HepG2 (cell line): ENCODE measurements around the gene PSEN2. TPM values are rescaled to one million over a fixed set of nuclear protein-coding genes. Genes with fewer than 3 reads are reported as not detected.

Experiments
- CENPT ChIP-seq: sonication (generic); formaldehyde crosslinking; IDR thresholded peaks from 2 replicates; pipeline ENCODE4 v1.8.0; 2022; ENCODE audit warnings: low read depth, mild to moderate bottlenecking, moderate library complexity, missing genetic modification reagents
- HDAC6 ChIP-seq: fragments of 200-600 bp; sonication (generic); IDR thresholded peaks from 2 replicates; pipeline ENCODE4 v1.7.0; 2017; ENCODE audit warnings: mild to moderate bottlenecking, antibody characterized with exemption, low read length, low read depth
- KLF12 ChIP-seq: sonication (generic); formaldehyde crosslinking; IDR thresholded peaks from 2 replicates; pipeline ENCODE4 v1.4.0; 2020; ENCODE audit warnings: missing genetic modification reagents, borderline replicate concordance
- RBM22 ChIP-seq: fragments of 200-400 bp; formaldehyde crosslinking; optimal IDR thresholded peaks from 2 replicates; pipeline ENCODE3; 2017; ENCODE audit warnings: mild to moderate bottlenecking, low read length, moderate library complexity
- RCOR2 ChIP-seq: IDR thresholded peaks from 2 replicates; pipeline ENCODE4 v1.6.1; 2016; ENCODE audit warnings: missing biosample characterization, missing genetic modification reagents
- RORA ChIP-seq: sonication (generic); formaldehyde crosslinking; IDR thresholded peaks from 2 replicates; pipeline ENCODE4 v1.5.0; 2020; ENCODE audit warnings: mild to moderate bottlenecking, missing genetic modification reagents, moderate library complexity
- SMARCC2 ChIP-seq: fragments of 450-650 bp; IDR thresholded peaks from 2 replicates; pipeline ENCODE4 v1.6.1; 2017; ENCODE audit warnings: antibody characterized with exemption, mild to moderate bottlenecking
- STAG1 ChIP-seq: sonication (generic); formaldehyde crosslinking; IDR thresholded peaks from 2 replicates; pipeline ENCODE4 v1.4.0; 2020; ENCODE audit warnings: missing genetic modification reagents
- TSC22D2 ChIP-seq: sonication (generic); formaldehyde crosslinking; IDR thresholded peaks from 2 replicates; pipeline ENCODE4 v1.5.1; 2020; ENCODE audit warnings: missing genetic modification reagents, mild to moderate bottlenecking, borderline replicate concordance
- YEATS4 ChIP-seq: sonication (generic); formaldehyde crosslinking; IDR thresholded peaks from 2 replicates; pipeline ENCODE4 v1.4.0; 2020; ENCODE audit warnings: missing genetic modification reagents, borderline replicate concordance
- ZBTB49 ChIP-seq: sonication (generic); formaldehyde crosslinking; IDR thresholded peaks from 2 replicates; pipeline ENCODE4 v1.4.0; 2020; ENCODE audit warnings: missing genetic modification reagents, borderline replicate concordance
- ZEB1 ChIP-seq: IDR thresholded peaks from 2 replicates; pipeline ENCODE4 v1.6.1; 2012; ENCODE audit warnings: mild to moderate bottlenecking, low read depth, inconsistent platforms; ENCODE audit not compliant: insufficient replicate concordance
- ZNF263 ChIP-seq: sonication (generic); formaldehyde crosslinking; IDR thresholded peaks from 2 replicates; pipeline ENCODE4 v1.4.0; 2020; ENCODE audit warnings: missing genetic modification reagents
- ZNF354B ChIP-seq: sonication (generic); formaldehyde crosslinking; IDR thresholded peaks from 2 replicates; pipeline ENCODE4 v1.8.0; 2022; ENCODE audit warnings: mild to moderate bottlenecking, missing genetic modification reagents
- ZNF501 ChIP-seq: sonication (generic); formaldehyde crosslinking; IDR thresholded peaks from 2 replicates; pipeline ENCODE4 v1.5.1; 2020; ENCODE audit warnings: mild to moderate bottlenecking, moderate library complexity, missing genetic modification reagents
- ZNF512B ChIP-seq: sonication (generic); formaldehyde crosslinking; IDR thresholded peaks from 2 replicates; pipeline ENCODE4 v1.5.1; 2020; ENCODE audit warnings: missing genetic modification reagents, mild to moderate bottlenecking, borderline replicate concordance
- ZNF530 ChIP-seq: sonication (generic); formaldehyde crosslinking; IDR thresholded peaks from 2 replicates; pipeline ENCODE4 v1.5.0; 2020; ENCODE audit warnings: low read depth, mild to moderate bottlenecking, missing genetic modification reagents
- ZNF543 ChIP-seq: sonication (generic); formaldehyde crosslinking; IDR thresholded peaks from 2 replicates; pipeline ENCODE4 v1.4.0; 2020; ENCODE audit warnings: mild to moderate bottlenecking, missing genetic modification reagents
- ZNF564 ChIP-seq: sonication (generic); formaldehyde crosslinking; IDR thresholded peaks from 2 replicates; pipeline ENCODE4 v1.8.1; 2023; ENCODE audit warnings: mild to moderate bottlenecking, missing genetic modification reagents
- ZNF569 ChIP-seq: sonication (generic); formaldehyde crosslinking; IDR thresholded peaks from 2 replicates; pipeline ENCODE4 v1.5.0; 2020; ENCODE audit warnings: mild to moderate bottlenecking, missing genetic modification reagents, moderate library complexity, borderline replicate concordance
- ZNF644 ChIP-seq: IDR thresholded peaks from 2 replicates; pipeline ENCODE4 v1.6.1; 2016; ENCODE audit warnings: low read depth
- ZNF773 ChIP-seq: sonication (generic); formaldehyde crosslinking; IDR thresholded peaks from 2 replicates; pipeline ENCODE4 v1.4.0; 2020; ENCODE audit warnings: missing genetic modification reagents, borderline replicate concordance
- ZNF878 ChIP-seq: sonication (generic); formaldehyde crosslinking; IDR thresholded peaks from 2 replicates; pipeline ENCODE4 v1.8.1; 2023; ENCODE audit warnings: mild to moderate bottlenecking, missing genetic modification reagents, moderate library complexity
- ZNF891 ChIP-seq: sonication (generic); formaldehyde crosslinking; IDR thresholded peaks from 2 replicates; pipeline ENCODE4 v1.5.0; 2020; ENCODE audit warnings: mild to moderate bottlenecking, missing genetic modification reagents
- polyA plus RNA-seq, 8 experiments: library from polyadenylated mRNA; depleted of rRNA in 3 of 8; stranded (reverse) in 7 of 8; unstranded in 1 of 8; fragments of >200 nt; fragmentation: Illumina TruSeq in 4 of 8; extraction: Trizol in 4 of 8; gene quantifications; 2 replicates each; pipeline versions ENCODE4 v1.2.1 to v1.2.3, GENCODE V29; 2011 to 2016; ENCODE audit warnings: low read depth in 4 of 8, missing spikeins in 1 of 8, mixed read lengths in 1 of 8; ENCODE audit not compliant: insufficient read depth in 1 of 8
- total RNA-seq, 5 experiments: library from RNA; depleted of rRNA; stranded (reverse); fragments of >200 nt; fragmentation: Illumina TruSeq; extraction: Trizol; gene quantifications; 2 replicates each; pipeline ENCODE4 v1.2.3, GENCODE V29; 2016; ENCODE audit warnings: low read depth in 1 of 5

Gene PSEN2
- total and polyA plus RNA-seq, 2 of the 13 experiments (the other 11 are each of a cell fraction or from before 2014, with no cell fraction given), result 5.9 to 13.1 TPM

GRCh38 chr1:226945106-226945857 is 74.9 kb downstream of the PSEN2 start (continued):
- TF ChIP-seq HDAC6, result no peak
- no peak for TF ChIP-seq ZNF773
- TF ChIP-seq ZNF543 (CRISPR knock-in tag), result no peak
- TF ChIP-seq TSC22D2, result peak; percentile 55; the same call in 1 of the 2 replicates
- peak; percentile 10; the same call in 1 of the 2 replicates for TF ChIP-seq STAG1
- TF ChIP-seq ZNF354B (CRISPR knock-in tag), result no peak
- TF ChIP-seq ZNF564, result no peak; the same call in 1 of the 2 replicates
- no peak for TF ChIP-seq ZNF530 (CRISPR knock-in tag)
- TF ChIP-seq SMARCC2, result no peak
- TF ChIP-seq ZNF263 (CRISPR knock-in tag), result no peak; the same call in 1 of the 2 replicates
- peak; percentile 44 for TF ChIP-seq ZNF891 (CRISPR knock-in tag)
- TF ChIP-seq ZBTB49, result no peak
- no peak; the same call in 1 of the 2 replicates for TF ChIP-seq YEATS4 (CRISPR knock-in tag)
- TF ChIP-seq CENPT (CRISPR knock-in tag), result peak; percentile 54; the same call in 1 of the 2 replicates
- TF ChIP-seq RCOR2 (CRISPR knock-in tag), result no peak
- TF ChIP-seq ZEB1, result no peak
- TF ChIP-seq ZNF501 (CRISPR knock-in tag), result peak; percentile 79
- TF ChIP-seq ZNF512B, result no peak
- no peak for TF ChIP-seq KLF12 (CRISPR knock-in tag)
- TF ChIP-seq ZNF644 (CRISPR knock-in tag), result no peak
- no peak for TF ChIP-seq RORA (CRISPR knock-in tag)
- no peak for TF ChIP-seq ZNF569 (CRISPR knock-in tag)
- 0 out of 2 replicates have a peak, but pooled peaks have one; percentile 51 for TF ChIP-seq ZNF878
- TF ChIP-seq RBM22, result no peak
